ENCODE results near the gene CLCA1. TPM values are rescaled to one million over a fixed set of nuclear protein-coding genes. Genes with fewer than 3 reads are reported as not detected.

CLCA1 gene
- total and polyA plus RNA-seq, 10 of the 15 experiments (the other 5 are each of a cell fraction or from before 2014, with no cell fraction given): 0.13 TPM; not detected in 9

DNA sequence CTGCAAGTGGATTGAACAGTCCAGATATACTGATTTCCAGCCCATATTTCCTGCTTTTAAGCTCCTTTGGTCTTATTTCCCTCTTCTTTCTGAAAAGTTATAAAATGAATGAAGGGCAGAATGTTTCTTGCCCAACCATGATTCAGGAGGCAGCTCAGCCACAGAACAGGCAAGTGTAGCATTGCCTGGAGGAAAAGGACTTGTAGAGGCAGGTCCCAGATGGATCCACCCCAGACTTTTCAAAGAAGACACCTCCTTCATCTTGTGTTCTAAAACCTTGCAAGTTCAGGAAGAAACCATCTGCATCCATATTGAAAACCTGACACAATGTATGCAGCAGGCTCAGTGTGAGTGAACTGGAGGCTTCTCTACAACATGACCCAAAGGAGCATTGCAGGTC, 44.9 kb upstream of the CLCA1 start, which contains the start of gene CLCA2:
TSS of gene CLCA2 (plus strand) at position 299 of the 400 bp plus-strand sequence. CDS start at position 376, 77 bp downstream.
- in situ Hi-C loops (cut with MboI): no loop called here
- no peak for DNase-seq (ENCODE audit: low read depth, low spot score)
- POLR2A ChIA-PET: no interaction called here
- Histone ChIP-seq H3K27me3 (replicated peaks in 1 of 2; ENCODE audit: control insufficient read depth in 2 of 2, insufficient read depth in 2 of 2, low read length in 1 of 2) (no peaks in the 10 kb centered on the region; a peak in 2 of 4 replicates), H3K4me2 (ENCODE audit: control insufficient read depth, insufficient read depth) (no peak within 1 kb of the TSS), H3K4me3 (no peak within 1 kb of the TSS), H3K9ac (ENCODE audit: control insufficient read depth, insufficient read depth, low read length) (no peak within 1 kb of the TSS), H4K20me1 (ENCODE audit: control insufficient read depth, insufficient read depth) (no peaks in the 10 kb centered on the region), H2AFZ (ENCODE audit: control insufficient read depth, low read depth, low read length) (no peak within 1 kb of the TSS), H3K27ac (ENCODE audit: control insufficient read depth, insufficient read depth) (no peak within 1 kb of the TSS), H3K36me3 (ENCODE audit: control insufficient read depth in 2 of 2, insufficient read depth in 2 of 2, low read length in 1 of 2) (no peaks in the 10 kb centered on the region), H3K9me3 (replicated peaks; ENCODE audit: control insufficient read depth, insufficient read depth, low read length) (no peaks in the 10 kb centered on the region), H3K4me1 (ENCODE audit: control insufficient read depth, insufficient read depth, low read length) (no peaks in the 10 kb centered on the region), H3K79me2 (ENCODE audit: control insufficient read depth, insufficient read depth, low read length) (no peaks in the 10 kb centered on the region)
- intact Hi-C loops (cut with micrococcal nuclease; ENCODE audit: unreplicated experiment): no loop called here
- RAD21 ChIA-PET (ENCODE audit: unreplicated experiment): no interaction called here
- BruUV-seq (replicated peaks): no TSS peak
- SMC1A ChIA-PET (ENCODE audit: uncharacterized antibody, unreplicated experiment): interaction anchor here (0.9 to 1.3 kb wide), 2 partner anchors 12 to 44 kb away, joined by 3 to 4 read pairs; no protein-coding TSS in a partner anchor
- no peak for ATAC-seq
- no peak for FAIRE-seq
- CTCF ChIA-PET: no interaction called here
- TF ChIP-seq MEF2B (IDR thresholded peaks at IDR 0.05; ENCODE audit: partially characterized antibody, poor library complexity, severe bottlenecking) (no peak), ETV6 (conservative IDR thresholded peaks at IDR 0.05 in 1 of 2, IDR thresholded peaks at IDR 0.05 in 1 of 2; ENCODE audit: borderline replicate concordance in 1 of 2, low read depth in 1 of 2) (no peak), PAX8 (IDR thresholded peaks at IDR 0.05) (no peak), MEF2A (IDR thresholded peaks at IDR 0.05; ENCODE audit: insufficient read depth, low read depth, low read length) (no peak), POLR2AphosphoS2 (IDR thresholded peaks at IDR 0.05; ENCODE audit: low read depth, low read length) (no peak), BHLHE40 (IDR thresholded peaks at IDR 0.05; ENCODE audit: borderline replicate concordance in 1 of 2, low read depth in 2 of 2, low read length in 1 of 2) (no peak), RFX5 (IDR thresholded peaks at IDR 0.05; ENCODE audit: low read depth, low read length) (no peak), KLF5 (IDR thresholded peaks at IDR 0.05; ENCODE audit: partially characterized antibody) (no peak), EP300 (IDR thresholded peaks at IDR 0.05; ENCODE audit: borderline replicate concordance in 1 of 2, control insufficient read depth in 1 of 2, low read depth in 2 of 2, low read length in 2 of 2) (no peak), SRF (IDR thresholded peaks at IDR 0.05; ENCODE audit: low read depth in 2 of 2, low read length in 2 of 2) (no peak), NR2C2 (IDR thresholded peaks at IDR 0.05; ENCODE audit: borderline replicate concordance, control insufficient read depth, insufficient read length, low read depth) (no peak), SREBF1 (IDR thresholded peaks at IDR 0.05; ENCODE audit: low read length) (no peak)
- TF ChIP-seq, protein P1, sequence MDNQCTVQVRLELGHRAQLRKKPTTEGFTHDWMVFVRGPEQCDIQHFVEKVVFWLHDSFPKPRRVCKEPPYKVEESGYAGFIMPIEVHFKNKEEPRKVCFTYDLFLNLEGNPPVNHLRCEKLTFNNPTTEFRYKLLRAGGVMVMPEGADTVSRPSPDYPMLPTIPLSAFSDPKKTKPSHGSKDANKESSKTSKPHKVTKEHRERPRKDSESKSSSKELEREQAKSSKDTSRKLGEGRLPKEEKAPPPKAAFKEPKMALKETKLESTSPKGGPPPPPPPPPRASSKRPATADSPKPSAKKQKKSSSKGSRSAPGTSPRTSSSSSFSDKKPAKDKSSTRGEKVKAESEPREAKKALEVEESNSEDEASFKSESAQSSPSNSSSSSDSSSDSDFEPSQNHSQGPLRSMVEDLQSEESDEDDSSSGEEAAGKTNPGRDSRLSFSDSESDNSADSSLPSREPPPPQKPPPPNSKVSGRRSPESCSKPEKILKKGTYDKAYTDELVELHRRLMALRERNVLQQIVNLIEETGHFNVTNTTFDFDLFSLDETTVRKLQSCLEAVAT (IDR thresholded peaks at IDR 0.05): no peak
- TF ChIP-seq, protein P2, sequence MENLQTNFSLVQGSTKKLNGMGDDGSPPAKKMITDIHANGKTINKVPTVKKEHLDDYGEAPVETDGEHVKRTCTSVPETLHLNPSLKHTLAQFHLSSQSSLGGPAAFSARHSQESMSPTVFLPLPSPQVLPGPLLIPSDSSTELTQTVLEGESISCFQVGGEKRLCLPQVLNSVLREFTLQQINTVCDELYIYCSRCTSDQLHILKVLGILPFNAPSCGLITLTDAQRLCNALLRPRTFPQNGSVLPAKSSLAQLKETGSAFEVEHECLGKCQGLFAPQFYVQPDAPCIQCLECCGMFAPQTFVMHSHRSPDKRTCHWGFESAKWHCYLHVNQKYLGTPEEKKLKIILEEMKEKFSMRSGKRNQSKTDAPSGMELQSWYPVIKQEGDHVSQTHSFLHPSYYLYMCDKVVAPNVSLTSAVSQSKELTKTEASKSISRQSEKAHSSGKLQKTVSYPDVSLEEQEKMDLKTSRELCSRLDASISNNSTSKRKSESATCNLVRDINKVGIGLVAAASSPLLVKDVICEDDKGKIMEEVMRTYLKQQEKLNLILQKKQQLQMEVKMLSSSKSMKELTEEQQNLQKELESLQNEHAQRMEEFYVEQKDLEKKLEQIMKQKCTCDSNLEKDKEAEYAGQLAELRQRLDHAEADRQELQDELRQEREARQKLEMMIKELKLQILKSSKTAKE (IDR thresholded peaks at IDR 0.05; ENCODE audit: low read depth, poor library complexity, severe bottlenecking): no peak
- TF ChIP-seq, protein P3, sequence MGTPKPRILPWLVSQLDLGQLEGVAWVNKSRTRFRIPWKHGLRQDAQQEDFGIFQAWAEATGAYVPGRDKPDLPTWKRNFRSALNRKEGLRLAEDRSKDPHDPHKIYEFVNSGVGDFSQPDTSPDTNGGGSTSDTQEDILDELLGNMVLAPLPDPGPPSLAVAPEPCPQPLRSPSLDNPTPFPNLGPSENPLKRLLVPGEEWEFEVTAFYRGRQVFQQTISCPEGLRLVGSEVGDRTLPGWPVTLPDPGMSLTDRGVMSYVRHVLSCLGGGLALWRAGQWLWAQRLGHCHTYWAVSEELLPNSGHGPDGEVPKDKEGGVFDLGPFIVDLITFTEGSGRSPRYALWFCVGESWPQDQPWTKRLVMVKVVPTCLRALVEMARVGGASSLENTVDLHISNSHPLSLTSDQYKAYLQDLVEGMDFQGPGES (IDR thresholded peaks at IDR 0.05): no peak
- TF ChIP-seq, protein P4, sequence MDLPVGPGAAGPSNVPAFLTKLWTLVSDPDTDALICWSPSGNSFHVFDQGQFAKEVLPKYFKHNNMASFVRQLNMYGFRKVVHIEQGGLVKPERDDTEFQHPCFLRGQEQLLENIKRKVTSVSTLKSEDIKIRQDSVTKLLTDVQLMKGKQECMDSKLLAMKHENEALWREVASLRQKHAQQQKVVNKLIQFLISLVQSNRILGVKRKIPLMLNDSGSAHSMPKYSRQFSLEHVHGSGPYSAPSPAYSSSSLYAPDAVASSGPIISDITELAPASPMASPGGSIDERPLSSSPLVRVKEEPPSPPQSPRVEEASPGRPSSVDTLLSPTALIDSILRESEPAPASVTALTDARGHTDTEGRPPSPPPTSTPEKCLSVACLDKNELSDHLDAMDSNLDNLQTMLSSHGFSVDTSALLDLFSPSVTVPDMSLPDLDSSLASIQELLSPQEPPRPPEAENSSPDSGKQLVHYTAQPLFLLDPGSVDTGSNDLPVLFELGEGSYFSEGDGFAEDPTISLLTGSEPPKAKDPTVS (IDR thresholded peaks at IDR 0.05; ENCODE audit: low read depth, low read length): no peak

Data from GM12878 (cell line).